ENCODE measurements around the gene DNAJB9.

- TF ChIP-seq POLR2A (IDR thresholded peaks at IDR 0.05; ENCODE audit: low read depth, low read length) (no peak), POLR2AphosphoS5 (IDR thresholded peaks at IDR 0.05; ENCODE audit: low read depth, low read length) (no peak), TAF1 (IDR thresholded peaks at IDR 0.05; ENCODE audit: borderline replicate concordance, low read depth, low read length) (no peak)
These were observed 26.9 kb downstream of the DNAJB9 start for GRCh38 chr7:108596560-108596959.

All from GM12892 (cell line).